Measurements from ENCODE around the gene DPYD.

Gene DPYD

DNA sequence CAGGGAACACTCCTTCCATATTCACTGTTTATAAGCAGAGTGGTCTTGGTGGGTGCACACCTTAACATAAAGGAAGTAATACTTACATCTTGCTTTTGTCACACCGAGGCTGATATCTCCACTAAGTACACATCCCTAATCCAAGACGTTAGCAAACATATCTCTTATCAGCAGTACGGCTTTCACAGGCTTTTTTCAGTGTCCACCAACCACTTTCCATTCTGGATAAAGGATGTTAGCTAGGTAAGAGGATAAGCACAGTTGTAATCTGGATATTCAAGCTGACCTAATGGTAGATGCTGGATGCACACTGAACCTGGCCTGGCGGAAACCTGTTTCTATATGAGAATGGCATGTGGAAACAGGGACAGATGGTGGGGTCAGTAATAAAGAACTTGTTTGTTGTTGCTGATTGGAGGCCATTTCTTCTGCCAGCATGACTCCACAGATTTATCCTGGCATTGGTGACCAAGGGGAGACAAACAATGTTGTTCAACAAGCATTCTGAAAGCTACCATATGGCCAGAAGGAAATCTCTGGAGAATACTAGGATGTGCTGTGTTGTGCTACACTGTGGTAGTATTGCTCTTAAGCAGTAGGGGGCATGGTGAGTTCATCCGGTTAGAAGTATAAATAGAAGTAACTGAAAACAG, 782.8 kb downstream of the DPYD start:
- Mint-ChIP-seq H3K27me3 (no peaks in the 10 kb centered on the region), H3K36me3 (no peaks in the 10 kb centered on the region)
- peak; percentile 66 for ATAC-seq

DNA sequence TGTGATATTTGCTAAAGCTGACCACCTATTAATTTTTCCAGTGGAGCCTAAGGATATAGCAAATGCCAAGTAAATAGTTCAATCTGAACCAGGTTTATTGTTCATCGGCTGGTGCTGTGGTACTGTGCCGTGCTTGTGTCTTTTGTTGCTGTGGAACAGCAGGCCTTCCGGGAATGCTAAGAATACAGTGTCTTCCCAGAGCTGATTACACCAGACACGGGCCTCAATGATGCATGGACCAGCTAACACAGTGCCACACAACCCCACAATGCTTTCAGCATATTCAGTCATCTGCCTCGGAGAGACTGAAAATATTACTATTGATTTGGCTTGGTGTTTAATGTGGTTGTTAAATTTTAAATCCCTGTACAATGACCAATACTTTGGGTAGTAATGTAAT, 783.8 kb downstream of the DPYD start:
- no peaks in the 10 kb centered on the region for H3K9me3 Mint-ChIP-seq

More for the DNA sequence above, 782.8 kb downstream of the DPYD start:
- Mint-ChIP-seq H3K27ac (no peak overlapping the region), H3K4me1 (no peaks in the 10 kb centered on the region), H3K4me3 (peak overlapping the region; percentile 47), H3K9me3 (no peaks in the 10 kb centered on the region)

DNA sequence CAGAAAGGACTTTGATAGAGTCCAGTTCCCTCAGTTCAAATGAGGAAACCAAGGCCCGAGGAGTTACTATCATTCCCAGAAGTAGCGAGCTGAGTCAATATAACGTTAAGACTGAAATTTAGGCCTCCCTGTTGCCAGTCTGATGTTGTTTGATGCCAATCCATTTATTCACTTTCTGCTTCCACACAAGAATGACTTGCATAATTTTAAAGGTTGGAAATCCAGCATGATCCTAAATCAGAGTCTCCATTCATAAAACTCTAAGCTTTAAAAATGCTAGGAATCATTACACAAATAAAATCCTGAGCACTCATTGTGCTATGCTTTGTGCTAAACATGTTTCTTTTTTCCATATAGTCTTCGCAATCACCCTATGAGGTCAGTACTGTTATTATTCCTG, 784.9 kb downstream of the DPYD start:
- Mint-ChIP-seq H3K4me1 (no peaks in the 10 kb centered on the region), H3K9me3 (no peaks in the 10 kb centered on the region), H3K27ac (no peak overlapping the region), H3K27me3 (no peaks in the 10 kb centered on the region), H3K36me3 (no peaks in the 10 kb centered on the region), H3K4me3 (no peak overlapping the region)
- ATAC-seq, result no peak

More for the DNA sequence above, 783.8 kb downstream of the DPYD start:
- H3K4me1 Mint-ChIP-seq, result no peaks in the 10 kb centered on the region
- H3K27me3 Mint-ChIP-seq, result no peaks in the 10 kb centered on the region
- H3K27ac Mint-ChIP-seq, result no peak overlapping the region
- no peak overlapping the region for H3K4me3 Mint-ChIP-seq
- ATAC-seq, result no peak
- H3K36me3 Mint-ChIP-seq, result no peaks in the 10 kb centered on the region

DNA sequence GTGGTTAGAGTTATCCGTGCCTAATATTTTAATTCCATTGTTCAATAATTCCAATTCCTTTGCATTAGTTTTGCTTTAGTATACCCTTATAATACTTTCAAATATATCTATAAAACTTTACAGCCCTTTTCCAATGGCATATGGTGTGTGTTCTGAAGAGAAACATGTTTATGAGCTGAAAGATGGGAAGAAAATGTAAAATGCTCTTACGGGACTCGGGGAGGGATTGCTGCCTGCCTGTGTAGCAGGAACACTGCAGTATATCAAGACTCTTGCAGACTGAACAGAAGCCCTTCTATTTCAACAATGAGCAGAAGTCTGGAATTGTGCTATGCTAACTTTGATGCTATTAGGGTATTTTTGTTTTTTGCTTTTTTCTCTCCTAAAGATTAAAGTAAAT, 792.4 kb downstream of the DPYD start:
- H3K36me3 Mint-ChIP-seq, result no peaks in the 10 kb centered on the region
- H3K4me3 Mint-ChIP-seq, result no peak overlapping the region
- no peaks in the 10 kb centered on the region for H3K27me3 Mint-ChIP-seq
- no peak for ATAC-seq
- H3K9me3 Mint-ChIP-seq, result no peaks in the 10 kb centered on the region
- no peaks in the 10 kb centered on the region for H3K4me1 Mint-ChIP-seq
- H3K27ac Mint-ChIP-seq, result no peak overlapping the region

DNA sequence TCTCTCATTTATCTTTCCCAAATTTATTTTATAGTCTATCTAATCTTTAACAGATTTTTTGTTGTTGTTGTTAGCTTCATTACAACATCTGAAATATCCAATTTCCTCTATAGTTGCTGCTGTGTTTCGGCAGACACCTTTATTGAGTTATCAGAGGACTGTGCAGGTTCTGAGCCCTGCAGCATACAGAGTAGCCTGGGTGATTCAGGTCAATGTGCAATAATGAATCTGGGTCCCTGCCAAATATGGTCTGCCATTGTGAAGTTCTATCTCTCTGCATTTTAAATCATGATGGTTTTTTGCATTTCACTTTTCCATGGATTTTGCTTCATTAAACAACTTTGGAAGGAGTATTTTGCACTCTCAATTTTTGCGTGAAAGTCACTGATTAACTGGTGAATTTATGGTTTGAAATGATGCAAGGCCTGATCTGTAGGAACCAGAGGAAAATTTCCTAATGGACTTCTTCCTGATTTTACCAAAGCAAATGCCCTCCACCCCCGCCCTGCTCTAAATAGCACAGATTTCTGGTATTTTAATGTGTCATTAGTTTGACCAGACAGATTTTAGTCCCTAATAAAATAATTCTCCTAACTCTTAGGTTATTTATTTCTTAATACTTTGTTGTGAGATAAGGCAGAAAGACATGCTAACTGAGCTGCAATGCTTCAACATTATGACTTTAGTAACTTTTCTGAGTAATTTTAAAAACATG, 797.0 kb downstream of the DPYD start:
- H3K9me3 Mint-ChIP-seq, result no peaks in the 10 kb centered on the region
- H3K4me3 Mint-ChIP-seq, result no peak overlapping the region
- ATAC-seq, result no peak
- no peaks in the 10 kb centered on the region for H3K27me3 Mint-ChIP-seq
- no peak overlapping the region for H3K27ac Mint-ChIP-seq
- H3K36me3 Mint-ChIP-seq, result no peaks in the 10 kb centered on the region
- H3K4me1 Mint-ChIP-seq, result no peaks in the 10 kb centered on the region

DNA sequence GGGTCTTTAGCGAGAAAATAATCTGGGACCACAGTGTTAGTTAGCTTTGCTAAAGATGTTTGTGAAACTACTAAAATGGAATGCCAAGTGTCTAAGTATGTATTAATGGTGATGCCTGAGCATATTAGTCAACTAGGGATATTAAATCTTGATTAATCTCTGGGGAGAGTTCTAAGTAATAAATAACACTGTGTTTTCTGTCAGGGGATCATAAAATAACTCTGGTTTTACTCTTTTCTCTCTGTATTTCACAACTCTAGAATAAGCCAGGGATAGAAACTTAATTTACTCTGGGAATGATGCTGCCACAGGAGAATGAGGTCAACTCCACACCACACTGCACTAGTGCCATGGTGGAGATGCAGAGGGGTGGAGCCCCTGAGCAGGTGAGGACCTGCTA, 800.0 kb downstream of the DPYD start:
- no peak for ATAC-seq
- Mint-ChIP-seq H3K9me3 (no peaks in the 10 kb centered on the region), H3K4me1 (no peaks in the 10 kb centered on the region), H3K36me3 (no peaks in the 10 kb centered on the region), H3K4me3 (no peak overlapping the region), H3K27me3 (no peaks in the 10 kb centered on the region), H3K27ac (no peak overlapping the region)

DNA sequence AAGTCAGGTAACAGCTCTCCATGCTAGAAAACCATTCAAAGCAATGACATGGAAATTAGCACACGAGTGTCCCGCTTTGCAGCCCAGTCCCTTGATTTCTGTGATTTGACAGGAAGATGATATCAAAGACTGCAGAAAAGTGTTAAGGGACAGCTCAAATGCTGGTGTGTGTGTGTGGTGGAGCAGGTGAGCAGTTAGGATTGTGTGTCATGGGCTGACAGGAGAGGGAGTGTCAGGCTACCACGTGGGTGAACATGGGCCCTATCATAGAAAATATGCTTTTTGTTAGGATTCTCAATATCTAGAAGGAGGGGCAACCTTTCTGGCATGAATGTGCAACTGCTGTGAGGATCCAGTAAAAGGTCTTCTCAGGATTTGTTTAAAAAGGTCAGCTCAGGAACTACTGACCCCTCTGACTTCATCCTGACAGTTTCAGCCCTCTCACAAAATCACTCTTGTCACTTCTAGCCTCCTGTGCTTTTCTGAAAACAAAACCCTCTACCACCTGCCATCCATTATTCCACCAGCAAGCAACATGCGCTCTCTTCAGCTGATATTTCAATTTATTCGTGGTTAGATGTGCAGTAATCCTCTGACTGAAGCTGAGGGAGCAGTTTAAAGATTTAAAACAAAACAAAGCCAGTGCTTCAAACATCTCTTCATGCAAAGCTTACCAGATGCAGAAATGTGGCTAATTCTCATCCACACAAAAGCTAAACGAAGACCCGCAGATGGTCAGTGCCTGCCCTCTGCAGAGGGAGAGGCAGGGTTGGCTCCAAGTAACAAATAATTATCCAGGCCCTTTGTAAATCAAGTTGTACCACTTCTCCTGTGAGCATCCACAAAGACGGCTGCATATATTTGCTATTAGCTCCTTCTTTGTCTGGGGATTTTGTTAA, 801.3 kb downstream of the DPYD start:
- Mint-ChIP-seq H3K4me1 (no peaks in the 10 kb centered on the region), H3K36me3 (no peaks in the 10 kb centered on the region), H3K9me3 (no peaks in the 10 kb centered on the region), H3K4me3 (no peak overlapping the region), H3K27ac (no peak overlapping the region), H3K27me3 (no peaks in the 10 kb centered on the region)
- ATAC-seq, result no peak

DNA sequence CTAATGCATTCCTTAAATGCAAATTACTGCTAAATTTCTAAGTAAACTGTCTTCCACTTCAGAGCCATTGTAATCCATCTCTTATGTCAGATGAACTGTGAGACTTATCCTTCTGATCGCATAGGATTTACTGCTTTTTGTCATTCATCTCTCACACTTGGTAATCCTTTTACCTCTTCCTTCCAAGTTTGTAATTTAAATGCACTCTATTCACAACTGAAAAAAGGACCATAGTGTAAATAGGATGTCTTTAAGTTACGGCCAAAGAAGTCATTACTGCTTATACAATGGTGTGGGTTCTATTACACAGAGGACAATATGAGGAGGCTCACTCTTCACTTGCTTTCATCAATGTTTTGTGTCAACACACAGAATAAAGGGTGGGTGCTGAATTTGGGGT, 806.0 kb downstream of the DPYD start:
- no peaks in the 10 kb centered on the region for H3K4me1 Mint-ChIP-seq
- no peaks in the 10 kb centered on the region for H3K36me3 Mint-ChIP-seq
- H3K4me3 Mint-ChIP-seq, result no peak overlapping the region
- H3K27ac Mint-ChIP-seq, result no peak overlapping the region
- no peak for ATAC-seq
- H3K9me3 Mint-ChIP-seq, result no peaks in the 10 kb centered on the region
- no peaks in the 10 kb centered on the region for H3K27me3 Mint-ChIP-seq

DNA sequence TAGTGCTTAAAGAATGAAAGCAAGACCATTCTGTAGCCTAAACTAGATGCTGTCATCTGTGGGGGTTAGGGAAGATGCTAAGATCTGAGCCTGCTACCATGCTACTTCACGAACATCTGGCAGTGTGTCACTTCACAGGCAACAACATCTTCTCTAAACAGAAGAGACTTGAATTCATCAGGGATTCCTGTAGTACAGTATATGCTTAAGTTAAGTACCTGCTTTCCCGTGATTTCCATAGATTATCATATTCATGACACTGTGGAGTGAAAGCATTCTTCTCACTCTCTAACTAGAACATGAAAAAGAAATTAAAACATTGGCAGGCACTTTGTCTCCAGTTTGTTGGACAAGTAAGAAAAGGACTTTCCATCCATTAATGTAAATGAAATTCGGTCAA, 808.4 kb downstream of the DPYD start:
- ATAC-seq, result no peak
- H3K4me3 Mint-ChIP-seq, result no peak overlapping the region
- H3K36me3 Mint-ChIP-seq, result no peaks in the 10 kb centered on the region
- H3K9me3 Mint-ChIP-seq, result no peaks in the 10 kb centered on the region
- H3K4me1 Mint-ChIP-seq, result no peaks in the 10 kb centered on the region
- H3K27ac Mint-ChIP-seq, result no peak overlapping the region
- H3K27me3 Mint-ChIP-seq, result no peaks in the 10 kb centered on the region

DNA sequence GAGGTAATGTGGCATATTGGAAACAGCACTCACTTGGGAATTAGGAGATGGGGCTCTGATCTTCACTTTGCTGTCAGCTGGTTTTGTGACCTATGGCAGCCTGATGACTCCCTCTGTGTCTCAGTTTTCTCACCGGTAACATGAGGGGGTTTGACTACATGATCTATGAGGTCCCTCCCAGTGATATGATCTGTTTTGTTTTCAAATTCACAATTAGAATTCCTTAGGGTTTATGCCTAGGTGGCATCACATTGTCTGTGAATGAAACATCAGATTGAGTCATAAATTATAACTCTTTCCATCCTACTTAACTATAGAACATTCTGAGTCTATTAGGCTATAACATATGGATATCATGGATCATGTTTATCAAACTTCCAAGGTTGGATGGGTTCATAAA, 812.7 kb downstream of the DPYD start:
- H3K27me3 Mint-ChIP-seq, result no peaks in the 10 kb centered on the region
- H3K36me3 Mint-ChIP-seq, result peaks cover 18% of the 10 kb centered on the region
- no peak overlapping the region for H3K27ac Mint-ChIP-seq
- H3K4me1 Mint-ChIP-seq, result no peaks in the 10 kb centered on the region
- no peak for ATAC-seq
- H3K9me3 Mint-ChIP-seq, result peaks cover 12% of the 10 kb centered on the region
- H3K4me3 Mint-ChIP-seq, result no peak overlapping the region

DNA sequence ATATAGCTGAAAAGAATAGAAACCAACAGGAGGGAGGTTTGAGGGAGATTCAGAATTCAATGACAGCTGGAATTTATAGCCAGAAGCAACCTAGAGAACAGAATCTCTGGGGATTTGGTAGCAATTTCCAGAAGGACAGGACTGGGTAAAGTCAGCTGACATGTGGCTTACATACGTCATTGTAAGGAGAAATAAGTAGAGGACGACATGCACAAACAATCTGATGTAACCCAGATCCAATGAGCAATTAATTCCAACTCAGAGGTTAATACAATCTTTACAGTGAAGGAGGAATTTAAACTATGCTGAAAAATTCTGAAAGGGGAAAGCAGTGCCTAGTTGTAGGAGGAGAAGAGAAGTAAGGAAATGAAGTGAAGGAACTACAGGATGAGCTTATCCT, 815.3 kb downstream of the DPYD start:
- no peak for ATAC-seq
- H3K36me3 Mint-ChIP-seq, result peaks cover 18% of the 10 kb centered on the region
- H3K4me3 Mint-ChIP-seq, result no peak overlapping the region
- no peaks in the 10 kb centered on the region for H3K4me1 Mint-ChIP-seq
- H3K9me3 Mint-ChIP-seq, result peaks cover 12% of the 10 kb centered on the region
- H3K27ac Mint-ChIP-seq, result no peak overlapping the region
- no peaks in the 10 kb centered on the region for H3K27me3 Mint-ChIP-seq

DNA sequence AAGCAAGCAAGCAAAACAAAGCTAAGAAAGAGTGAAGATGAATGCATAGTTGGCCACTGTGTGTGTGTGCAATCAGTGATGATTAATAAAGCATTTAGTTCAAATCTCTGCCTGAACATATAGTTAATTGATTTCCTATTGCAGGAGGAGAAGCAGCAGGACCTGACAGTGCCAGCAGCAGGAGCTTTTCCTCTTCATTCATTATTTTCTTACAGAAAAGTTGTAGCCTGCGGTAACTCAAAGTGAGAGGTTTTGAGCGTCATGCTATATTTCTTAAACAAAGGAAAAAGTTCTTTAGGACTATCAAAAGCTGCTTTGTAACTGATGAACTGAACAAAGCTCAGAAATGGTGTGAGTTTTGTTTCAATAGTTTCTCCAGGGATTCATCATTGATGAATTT, 819.3 kb downstream of the DPYD start:
- ATAC-seq, result no peak
- no peak overlapping the region for H3K27ac Mint-ChIP-seq
- peaks cover 12% of the 10 kb centered on the region for H3K9me3 Mint-ChIP-seq
- H3K27me3 Mint-ChIP-seq, result no peaks in the 10 kb centered on the region
- H3K4me1 Mint-ChIP-seq, result no peaks in the 10 kb centered on the region
- peaks cover 24% of the 10 kb centered on the region for H3K36me3 Mint-ChIP-seq
- no peak overlapping the region for H3K4me3 Mint-ChIP-seq

DNA sequence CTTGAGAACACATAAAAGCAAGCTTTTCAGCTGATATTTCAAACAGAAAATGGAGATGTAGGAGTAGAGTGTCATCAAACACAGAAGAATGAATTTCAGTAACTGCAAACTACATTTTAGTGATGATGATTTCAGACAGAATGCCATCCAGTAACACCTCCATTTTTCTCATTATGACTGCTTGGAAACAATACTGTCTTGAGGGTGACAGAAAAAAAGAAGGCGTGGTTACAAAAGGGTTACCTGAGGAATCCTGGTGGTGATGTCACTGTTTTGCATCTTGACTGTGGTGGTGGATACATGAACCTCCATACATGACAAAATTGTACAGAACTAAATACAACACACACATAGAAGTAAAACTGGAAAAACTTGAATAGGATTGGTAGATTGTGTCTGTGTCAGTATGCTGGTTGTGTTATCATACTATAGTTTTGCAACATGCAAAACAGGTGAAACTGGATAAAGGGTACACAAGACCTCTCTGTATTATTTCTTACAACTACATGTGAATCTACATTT, 823.4 kb downstream of the DPYD start:
- Mint-ChIP-seq H3K9me3 (no peaks in the 10 kb centered on the region), H3K4me3 (no peak overlapping the region), H3K4me1 (no peaks in the 10 kb centered on the region), H3K27ac (no peak overlapping the region), H3K27me3 (no peaks in the 10 kb centered on the region), H3K36me3 (peaks cover 7% of the 10 kb centered on the region)
- ATAC-seq, result no peak

DNA sequence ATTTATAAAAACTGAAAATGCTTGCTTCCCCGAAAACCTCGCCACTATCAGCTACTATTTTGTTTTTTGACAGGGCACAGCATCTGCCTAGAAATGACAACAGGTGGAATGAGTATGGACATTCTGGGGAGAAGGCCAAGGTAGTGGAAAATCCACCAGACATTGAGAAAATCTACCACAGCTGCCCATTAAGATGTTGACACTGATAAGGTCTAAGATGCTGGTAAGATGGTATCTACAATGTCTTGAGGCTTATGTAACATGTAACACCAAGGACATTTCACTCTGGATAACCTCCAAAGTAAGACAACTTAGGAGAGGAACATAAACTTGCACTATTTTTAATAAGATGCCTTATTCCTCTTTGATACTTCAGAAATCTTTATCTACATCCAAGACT, 825.1 kb downstream of the DPYD start:
- H3K4me3 Mint-ChIP-seq, result no peak overlapping the region
- no peak overlapping the region for H3K27ac Mint-ChIP-seq
- ATAC-seq, result no peak
- no peaks in the 10 kb centered on the region for H3K9me3 Mint-ChIP-seq
- H3K27me3 Mint-ChIP-seq, result no peaks in the 10 kb centered on the region
- H3K36me3 Mint-ChIP-seq, result peaks cover 7% of the 10 kb centered on the region
- no peaks in the 10 kb centered on the region for H3K4me1 Mint-ChIP-seq

DNA sequence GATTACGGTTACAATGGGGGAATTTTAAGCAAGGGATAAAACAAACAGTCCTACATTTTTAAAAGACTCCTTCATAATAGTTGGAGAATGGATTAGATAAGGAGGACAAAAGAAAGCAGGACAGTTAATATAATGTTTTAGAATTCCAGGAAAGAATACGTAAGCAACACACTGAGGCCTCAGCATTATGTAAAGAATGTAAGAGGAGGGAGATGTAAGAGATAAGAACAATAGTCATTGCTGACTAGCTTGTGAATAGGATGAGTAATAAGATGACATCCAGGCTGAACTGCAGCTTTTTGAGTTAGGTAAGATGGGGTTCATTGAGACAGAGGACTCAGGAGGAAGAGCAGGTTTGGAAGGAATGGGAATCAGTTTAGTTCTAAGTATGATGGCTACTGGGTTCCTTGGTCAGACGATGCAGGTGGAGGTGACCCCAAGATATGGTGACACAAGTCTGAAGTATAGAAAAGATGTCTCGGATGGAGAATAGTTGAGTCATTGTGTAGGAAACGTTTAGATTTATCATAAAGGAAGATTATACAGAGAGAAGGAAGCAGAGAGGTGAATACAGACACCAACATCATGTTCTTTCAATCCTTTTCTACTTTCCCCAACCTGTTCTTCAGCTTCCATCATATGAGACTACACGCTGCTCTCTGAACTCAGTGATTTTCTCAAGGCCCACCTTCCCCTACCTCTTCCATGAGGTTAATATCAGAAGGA, 826.4 kb downstream of the DPYD start:
- H3K9me3 Mint-ChIP-seq, result no peaks in the 10 kb centered on the region
- H3K27me3 Mint-ChIP-seq, result no peaks in the 10 kb centered on the region
- no peak overlapping the region for H3K27ac Mint-ChIP-seq
- no peaks in the 10 kb centered on the region for H3K4me1 Mint-ChIP-seq
- H3K4me3 Mint-ChIP-seq, result no peak overlapping the region
- H3K36me3 Mint-ChIP-seq, result peaks cover 7% of the 10 kb centered on the region
- no peak for ATAC-seq

Data from stimulated activated memory B cell treated with anti-CD40 and anti-IgM and Interleukin-4, amounts not matched to agents 10 μg/mL and 1 μg/mL and 100 μg/mL, for 72 hours (primary cell).